CD4-positive, alpha-beta T cell (primary cell): ENCODE results near the gene MRPS33. TPM values are rescaled to one million over a fixed set of nuclear protein-coding genes. Genes with fewer than 3 reads are reported as not detected.

Experiments used
- ATAC-seq: fragments of 200-7000 bp; cut with Tn5 transposase; one replicate; pipeline ENCODE4 v1.10.0; 2022; ENCODE audit warnings: mild to moderate bottlenecking; ENCODE audit not compliant: poor library complexity
- CTCF ChIA-PET: fragments of 350-600 bp; sonication (Branson Sonifier 250); formaldehyde crosslinking; loops from one replicate; lab custom pipeline; 2021; ENCODE audit warnings: antibody characterized with exemption, inconsistent platforms; lab: Charles Lee
- POLR2A ChIA-PET: fragments of 350-600 bp; sonication (Branson Sonifier 250); formaldehyde crosslinking; loops from one replicate; lab custom pipeline; 2021; ENCODE audit warnings: antibody characterized with exemption, inconsistent platforms; lab: Charles Lee
- DNase-seq, 14 experiments: peaks; one replicate each; pipeline ENCODE4 v3.0.0-alpha.2; 2013 to 2020; ENCODE audit warnings: mixed read lengths in 2 of 14
- H3K27ac ChIP-seq, 2 donors: one replicate each; pipeline versions ENCODE4 v1.5.1 to v1.7.0; 2013; ENCODE audit warnings: low read length in 2 of 2, low read depth in 1 of 2, mild to moderate bottlenecking in 1 of 2
- H3K27me3 ChIP-seq, 2 experiments: 1 replicate in 1 of 2; 2 replicates in 1 of 2; pipeline versions ENCODE4 v1.6.1 to v1.7.0; 2013; ENCODE audit warnings: low read length in 2 of 2, control low read depth in 1 of 2, mild to moderate bottlenecking in 1 of 2, moderate library complexity in 1 of 2; ENCODE audit not compliant: insufficient read depth in 2 of 2, control insufficient read depth in 1 of 2
- H3K36me3 ChIP-seq: one replicate; pipeline ENCODE4 v1.6.1; 2013; ENCODE audit warnings: low read length, control low read depth; ENCODE audit not compliant: insufficient read depth
- H3K4me1 ChIP-seq: one replicate; pipeline ENCODE4 v1.6.1; 2013; ENCODE audit warnings: low read length, control low read depth; ENCODE audit not compliant: insufficient read depth
- H3K4me3 ChIP-seq: one replicate; pipeline ENCODE4 v1.5.1; 2013; ENCODE audit warnings: mild to moderate bottlenecking, low read length, moderate library complexity
- H3K9me3 ChIP-seq, 2 experiments: 1 replicate in 1 of 2; 2 replicates in 1 of 2; pipeline versions ENCODE4 v1.6.1 to v1.7.0; 2013; ENCODE audit warnings: low read length in 2 of 2, mild to moderate bottlenecking in 2 of 2, control low read depth in 1 of 2, moderate library complexity in 1 of 2; ENCODE audit not compliant: control insufficient read depth in 1 of 2, insufficient read depth in 1 of 2
- H3K27ac Mint-ChIP-seq: one replicate; pipeline ENCODE4 v1.8.0; 2020; ENCODE audit warnings: mixed read lengths
- H3K27me3 Mint-ChIP-seq: one replicate; pipeline ENCODE4 v1.8.0; 2021; ENCODE audit warnings: mixed read lengths
- H3K36me3 Mint-ChIP-seq: one replicate; pipeline ENCODE4 v1.8.0; 2021; ENCODE audit warnings: low read depth, mixed read lengths
- H3K4me1 Mint-ChIP-seq: one replicate; pipeline ENCODE4 v1.8.0; 2021; ENCODE audit warnings: low read depth, mixed read lengths
- H3K4me3 Mint-ChIP-seq: one replicate; pipeline ENCODE4 v1.8.0; 2020; ENCODE audit warnings: mild to moderate bottlenecking, mixed read lengths
- H3K9me3 Mint-ChIP-seq: one replicate; pipeline ENCODE4 v1.8.0; 2020; ENCODE audit warnings: mixed read lengths
- CTCF ChIP-seq: fragments of 200-600 bp; IDR thresholded peaks from one replicate; pipeline ENCODE4 v1.8.0; 2022; ENCODE audit warnings: antibody characterized with exemption, mild to moderate bottlenecking
- intact Hi-C, 2 experiments: fragments of 100-400 bp; cut with DNase I in 1 of 2; cut with micrococcal nuclease in 1 of 2; formaldehyde crosslinking; loops; one replicate each; pipeline versions ENCODE4 v1.15.1 to v1.9.0; 2023 to 2025; cut with DNase I, micrococcal nuclease
- total RNA-seq, 174 experiments: library from RNA in 2 of 174; stranded (reverse) in 2 of 174; gene quantifications; one replicate each; pipeline ENCODE4 v1.2.3 and lab custom pipeline; 2021 to 2026

Gene MRPS33
- total RNA-seq, 2 experiments from 2014 or later: 21.7 to 24.3 TPM

- Mint-ChIP-seq H3K4me3 (no peak overlapping the region), H3K36me3 (no peaks in the 10 kb centered on the region), H3K9me3 (no peaks in the 10 kb centered on the region), H3K4me1 (no peaks in the 10 kb centered on the region), H3K27ac (no peak overlapping the region), H3K27me3 (no peaks in the 10 kb centered on the region)
- H3K9me3 ChIP-seq: peaks cover 2 to 9% of the 10 kb centered on the region in 2 experiments
- intact Hi-C loops: no loop called here
- H3K36me3 ChIP-seq: no peaks in the 10 kb centered on the region
- no peak for TF ChIP-seq CTCF
- H3K27ac ChIP-seq: no peak overlapping the region
- H3K27me3 ChIP-seq: peaks cover 2 to 3% of the 10 kb centered on the region in 2 experiments
- ChIA-PET CTCF (no interaction called here), POLR2A (no interaction called here)
- ATAC-seq: no peak
- H3K4me1 ChIP-seq: no peaks in the 10 kb centered on the region
- no peak for DNase-seq
- H3K4me3 ChIP-seq: no peak overlapping the region
Observed at GRCh38 chr7:140989068-140989467, 25.7 kb downstream of the MRPS33 start.

GRCh38 chr7:140983802-140984201 lies 30.9 kb downstream of the MRPS33 start:
- Mint-ChIP-seq H3K9me3 (no peaks in the 10 kb centered on the region), H3K27me3 (peaks cover 17% of the 10 kb centered on the region), H3K27ac (no peak overlapping the region), H3K4me1 (no peaks in the 10 kb centered on the region), H3K36me3 (no peaks in the 10 kb centered on the region), H3K4me3 (no peak overlapping the region)
- CTCF ChIA-PET: interaction anchor here (0.7 to 0.9 kb wide), 2 partner anchors 57 to 174 kb away, joined by 3 to 4 read pairs; no protein-coding TSS in a partner anchor
- Histone ChIP-seq H3K4me1 (no peaks in the 10 kb centered on the region), H3K4me3 (no peak overlapping the region), H3K36me3 (no peaks in the 10 kb centered on the region), H3K27ac (no peak overlapping the region), H3K27me3 (peaks cover 7 to 8% of the 10 kb centered on the region in 2 experiments), H3K9me3 (peaks cover 9 to 11% of the 10 kb centered on the region in 2 experiments)
- POLR2A ChIA-PET: no interaction called here
- DNase-seq (peak in 3 of 14 experiments; percentile 11 to 23 (median 12)), ATAC-seq (no peak)
- intact Hi-C loops: no loop called here
- TF ChIP-seq CTCF: no peak

- H3K36me3 ChIP-seq: no peaks in the 10 kb centered on the region
- TF ChIP-seq CTCF: no peak
- POLR2A ChIA-PET: no interaction called here
- Mint-ChIP-seq H3K9me3 (no peaks in the 10 kb centered on the region), H3K4me3 (no peak overlapping the region), H3K4me1 (no peaks in the 10 kb centered on the region), H3K36me3 (no peaks in the 10 kb centered on the region), H3K27ac (no peak overlapping the region), H3K27me3 (peaks cover 17% of the 10 kb centered on the region)
- ATAC-seq (no peak), DNase-seq (peak in 1 of 14 experiments; percentile 17)
- no peak overlapping the region for H3K4me3 ChIP-seq
- intact Hi-C loops: no loop called here
- H3K27ac ChIP-seq: no peak overlapping the region
- peaks cover 7 to 8% of the 10 kb centered on the region in 2 experiments for H3K27me3 ChIP-seq
- H3K4me1 ChIP-seq: no peaks in the 10 kb centered on the region
- peaks cover 9 to 11% of the 10 kb centered on the region in 2 experiments for H3K9me3 ChIP-seq
- CTCF ChIA-PET: interaction anchor here (0.9 to 1.7 kb wide), 2 partner anchors 8 to 19 kb away, joined by 3 read pairs; no protein-coding TSS in a partner anchor
Observed at GRCh38 chr7:140982508-140982907, 32.2 kb downstream of the MRPS33 start.
